ENCODE data around the gene RBBP8NL.

The RBBP8NL gene

DNA sequence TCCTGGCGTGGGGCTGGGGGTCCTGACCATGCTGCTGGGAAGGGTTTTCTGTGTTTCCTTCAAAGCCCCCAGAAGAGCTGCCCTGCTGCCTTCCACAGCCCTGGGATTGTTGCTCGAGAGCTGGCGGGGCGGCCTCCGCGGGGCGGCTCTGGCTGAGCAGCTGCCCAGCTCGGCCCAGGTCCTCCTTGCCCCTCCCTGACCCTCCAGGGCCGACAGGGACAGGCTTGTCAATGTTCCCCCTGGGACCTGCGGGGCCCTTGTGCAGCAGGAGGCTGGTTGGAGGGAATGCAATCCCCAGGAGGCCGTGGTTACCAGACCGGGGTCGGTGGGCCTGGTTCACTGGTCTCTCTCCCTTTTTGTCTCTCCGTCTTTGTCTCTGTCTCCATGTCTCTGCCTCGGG, 28.6 kb upstream of the RBBP8NL start:
- TF ChIP-seq POLR2A (IDR thresholded peaks at IDR 0.05; ENCODE audit: low read length) (no peak), GATA1 (IDR thresholded peaks at IDR 0.05; ENCODE audit: low read depth, low read length) (no peak)
- no peak for DNase-seq

GRCh38 chr20:62454904-62455636, 27.7 kb upstream of the RBBP8NL start:
- TF ChIP-seq POLR2A (IDR thresholded peaks at IDR 0.05; ENCODE audit: low read length) (no peak), GATA1 (IDR thresholded peaks at IDR 0.05; ENCODE audit: low read depth, low read length) (no peak)
- no peak for DNase-seq

- TF ChIP-seq POLR2A (IDR thresholded peaks at IDR 0.05; ENCODE audit: low read length), result no peak
- TF ChIP-seq GATA1 (IDR thresholded peaks at IDR 0.05; ENCODE audit: low read depth, low read length), result no peak
Measured at GRCh38 chr20:62453186-62453808, 26.0 kb upstream of the RBBP8NL start.

GRCh38 chr20:62452475-62453095, 25.2 kb upstream of the RBBP8NL start:
- TF ChIP-seq GATA1 (IDR thresholded peaks at IDR 0.05; ENCODE audit: low read depth, low read length), result no peak
- no peak for TF ChIP-seq POLR2A (IDR thresholded peaks at IDR 0.05; ENCODE audit: low read length)
- peak in 1 of 2 experiments; percentile 16 for DNase-seq

More at GRCh38 chr20:62453186-62453808, 26.0 kb upstream of the RBBP8NL start:
- DNase-seq, result no peak

- TF ChIP-seq POLR2A (IDR thresholded peaks at IDR 0.05; ENCODE audit: low read length) (no peak), GATA1 (IDR thresholded peaks at IDR 0.05; ENCODE audit: low read depth, low read length) (no peak)
- no peak for DNase-seq
Measured at GRCh38 chr20:62451970-62452369, 24.6 kb upstream of the RBBP8NL start.

- no peak for DNase-seq
- no peak for TF ChIP-seq GATA1 (IDR thresholded peaks at IDR 0.05; ENCODE audit: low read depth, low read length)
- no peak for TF ChIP-seq POLR2A (IDR thresholded peaks at IDR 0.05; ENCODE audit: low read length)
Measured at GRCh38 chr20:62451156-62451767, 23.9 kb upstream of the RBBP8NL start.

DNA sequence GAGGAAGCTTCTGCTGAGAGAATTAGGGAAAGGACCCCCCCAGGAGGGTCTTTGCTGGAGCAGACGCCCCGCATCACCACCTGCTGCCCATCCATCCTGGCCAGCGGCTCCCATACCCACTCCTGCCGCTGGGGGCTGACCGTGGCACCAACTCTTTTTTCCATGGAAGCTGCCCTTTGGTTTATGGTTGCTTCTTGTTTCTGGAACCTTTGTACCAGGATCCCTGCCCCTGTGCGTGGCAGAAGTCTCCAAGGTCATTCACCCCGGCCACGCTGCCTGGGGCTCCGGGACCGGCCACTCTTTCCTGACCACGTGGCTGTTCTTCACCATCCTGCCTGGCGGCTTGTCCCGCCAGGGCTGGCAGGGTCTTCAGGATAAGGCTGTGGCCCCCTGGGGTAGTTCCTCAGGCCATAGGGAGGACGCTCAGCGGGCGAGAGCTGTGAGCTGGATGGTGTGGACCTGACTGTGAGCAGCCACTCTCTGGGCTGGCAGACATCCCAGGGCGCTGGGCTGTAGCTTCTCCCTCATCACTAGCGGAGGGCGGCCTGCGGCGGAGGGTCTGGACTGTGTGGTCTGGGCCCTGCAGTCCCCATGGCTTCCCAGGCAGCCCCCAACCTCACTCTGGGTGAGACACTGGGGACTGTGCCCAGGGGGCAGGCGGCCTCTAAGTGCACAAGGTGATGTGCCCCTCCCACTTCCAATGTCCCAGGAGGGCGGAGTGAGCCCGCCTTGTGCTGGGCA, 22.8 kb upstream of the RBBP8NL start:
- TF ChIP-seq GATA1 (IDR thresholded peaks at IDR 0.05; ENCODE audit: low read depth, low read length), result no peak
- TF ChIP-seq POLR2A (IDR thresholded peaks at IDR 0.05; ENCODE audit: low read length), result no peak

DNA sequence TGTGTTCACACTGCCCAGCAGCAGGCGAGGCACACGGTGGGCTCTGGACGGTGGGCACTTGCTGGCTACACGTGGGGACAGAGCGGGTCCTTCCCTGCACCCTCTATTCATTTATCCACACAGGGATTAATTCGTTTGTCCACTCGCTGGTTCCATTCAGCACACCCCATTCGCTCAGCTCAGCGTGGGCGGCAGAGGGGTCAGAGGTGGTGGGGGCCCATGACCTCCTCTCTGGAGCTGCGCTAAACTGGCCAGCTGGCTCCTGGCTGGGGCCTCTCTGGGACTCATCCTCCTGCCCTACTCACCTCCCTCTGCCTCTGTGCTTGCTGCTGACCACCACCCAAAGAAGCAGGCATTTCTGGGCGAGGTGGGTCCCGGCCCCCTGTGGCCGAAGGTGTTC, 21.4 kb upstream of the RBBP8NL start:
- DNase-seq, result no peak
- TF ChIP-seq POLR2A (IDR thresholded peaks at IDR 0.05; ENCODE audit: low read length) (no peak), GATA1 (IDR thresholded peaks at IDR 0.05; ENCODE audit: low read depth, low read length) (no peak)

More for the DNA sequence above, 22.8 kb upstream of the RBBP8NL start:
- DNase-seq, result no peak

- no peak for TF ChIP-seq GATA1 (IDR thresholded peaks at IDR 0.05; ENCODE audit: low read depth, low read length)
- no peak for TF ChIP-seq POLR2A (IDR thresholded peaks at IDR 0.05; ENCODE audit: low read length)
- DNase-seq, result peak in 1 of 2 experiments; percentile 34
Measured at GRCh38 chr20:62448038-62448437, 20.7 kb upstream of the RBBP8NL start.

GRCh38 chr20:62446888-62447869, 19.8 kb upstream of the RBBP8NL start:
- no peak for DNase-seq

GRCh38 chr20:62446481-62446880, 19.1 kb upstream of the RBBP8NL start:
- no peak for DNase-seq
- no peak for TF ChIP-seq POLR2A (IDR thresholded peaks at IDR 0.05; ENCODE audit: low read length)
- TF ChIP-seq GATA1 (IDR thresholded peaks at IDR 0.05; ENCODE audit: low read depth, low read length), result no peak

More at GRCh38 chr20:62446888-62447869, 19.8 kb upstream of the RBBP8NL start:
- TF ChIP-seq GATA1 (IDR thresholded peaks at IDR 0.05; ENCODE audit: low read depth, low read length), result no peak

DNA sequence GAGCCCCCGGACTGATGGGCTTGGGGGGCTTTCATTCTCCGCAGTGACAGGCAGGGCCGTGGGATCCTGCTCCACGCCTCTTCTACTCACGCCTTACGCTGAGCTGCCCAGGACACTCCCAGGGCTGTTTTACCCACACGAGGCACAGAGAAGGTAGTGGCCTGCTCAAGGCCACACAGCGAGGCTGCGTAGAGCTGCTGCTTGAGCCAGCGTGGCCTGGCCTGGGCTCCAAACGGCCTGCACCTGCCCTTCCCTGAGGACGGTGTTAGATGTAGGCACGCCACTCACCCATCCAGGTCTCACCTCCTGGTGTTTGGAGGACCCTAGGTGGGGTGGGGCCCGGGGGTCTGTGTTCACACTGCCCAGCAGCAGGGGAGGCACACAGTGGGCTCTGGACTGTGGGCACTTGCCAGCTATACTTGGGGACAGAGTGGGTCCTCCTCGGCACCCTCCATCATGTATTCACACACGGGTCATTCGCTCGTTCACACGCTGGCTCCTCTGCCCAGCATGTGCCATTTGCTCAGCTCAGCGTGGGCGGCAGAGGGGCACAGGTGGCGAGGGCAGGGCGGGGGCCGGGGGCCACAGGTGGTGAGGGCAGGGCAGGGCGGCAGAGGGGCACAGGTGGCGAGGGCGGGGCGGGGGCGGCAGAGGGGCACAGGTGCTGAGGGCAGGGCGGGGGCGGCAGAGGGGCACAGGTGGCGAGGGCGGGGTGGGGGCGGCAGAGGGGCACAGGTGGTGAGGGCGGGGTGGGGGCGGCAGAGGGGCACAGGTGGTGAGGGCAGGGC, 18.4 kb upstream of the RBBP8NL start:
- TF ChIP-seq POLR2A (IDR thresholded peaks at IDR 0.05; ENCODE audit: low read length), result no peak
- no peak for TF ChIP-seq GATA1 (IDR thresholded peaks at IDR 0.05; ENCODE audit: low read depth, low read length)
- DNase-seq, result no peak
